Activated naive CD8-positive, alpha-beta T cell treated with anti-CD3 and anti-CD28 coated beads, Interleukin-2, amount 10 ng/mL, durations not matched to agents 7 days and 5 days (primary cell): ENCODE results near the gene HPN. TPM values are rescaled to one million over a fixed set of nuclear protein-coding genes. Genes with fewer than 3 reads are reported as not detected.
"Not testable (repeated sequence)": the region's sequence is repeated elsewhere in the genome, so short reads cannot be mapped to it uniquely, and the experiment has no call there.

Experiments
- ATAC-seq: fragments of 150-1000 bp; cut with Tn5 transposase; one replicate; pipeline ENCODE4 v1.10.0; 2021; ENCODE audit warnings: low read depth, moderate library complexity
- POLR2A ChIA-PET: fragments of 350-600 bp; sonication (Branson Sonifier 250); formaldehyde crosslinking; loops from one replicate; lab custom pipeline; 2021; ENCODE audit warnings: antibody characterized with exemption; lab: Charles Lee
- DNase-seq: peaks from one replicate; pipeline ENCODE4 v3.0.0; 2021
- H3K27ac Mint-ChIP-seq: one replicate; pipeline ENCODE4 v1.8.0; 2022; ENCODE audit warnings: mild to moderate bottlenecking, mixed read lengths
- H3K27me3 Mint-ChIP-seq: one replicate; pipeline ENCODE4 v1.8.0; 2022; ENCODE audit warnings: mild to moderate bottlenecking, moderate library complexity, mixed read lengths
- H3K36me3 Mint-ChIP-seq: one replicate; pipeline ENCODE4 v1.8.0; 2021; ENCODE audit warnings: mild to moderate bottlenecking, mixed read lengths
- H3K4me1 Mint-ChIP-seq: one replicate; pipeline ENCODE4 v1.8.0; 2021; ENCODE audit warnings: mixed read lengths
- H3K4me3 Mint-ChIP-seq: one replicate; pipeline ENCODE4 v1.8.0; 2022; ENCODE audit warnings: mild to moderate bottlenecking, moderate library complexity, mixed read lengths
- H3K9me3 Mint-ChIP-seq: one replicate; pipeline ENCODE4 v1.8.0; 2021; ENCODE audit warnings: mixed read lengths
- total RNA-seq, 2 experiments: library from RNA; stranded (reverse); gene quantifications; one replicate each; pipeline ENCODE4 v1.2.3, GENCODE V29; 2021

Gene HPN
- total RNA-seq, 2 experiments from 2014 or later: 0.20 TPM; not detected in 1

- Mint-ChIP-seq H3K9me3 (no peaks in the 10 kb centered on the region), H3K36me3 (no peaks in the 10 kb centered on the region), H3K27me3 (no peaks in the 10 kb centered on the region), H3K4me3 (no peak overlapping the region), H3K4me1 (peaks cover 16% of the 10 kb centered on the region), H3K27ac (no peak overlapping the region)
- ATAC-seq (peak; percentile 91), DNase-seq (no peak)
- POLR2A ChIA-PET: interaction anchor here (0.6 kb wide), 1 partner anchor 774 kb away, joined by 3 read pairs; no protein-coding TSS in a partner anchor
Observed at GRCh38 chr19:35045667-35046300, 4.3 kb downstream of the HPN start.

GRCh38 chr19:35046461-35046860 lies 4.9 kb downstream of the HPN start:
- no peaks in the 10 kb centered on the region for H3K9me3 Mint-ChIP-seq
- H3K36me3 Mint-ChIP-seq: no peaks in the 10 kb centered on the region
- no peak overlapping the region for H3K4me3 Mint-ChIP-seq
- POLR2A ChIA-PET: interaction anchor here (0.6 kb wide), 1 partner anchor 774 kb away, joined by 3 read pairs; no protein-coding TSS in a partner anchor
- H3K4me1 Mint-ChIP-seq: peaks cover 14% of the 10 kb centered on the region
- no peak overlapping the region for H3K27ac Mint-ChIP-seq
- ATAC-seq: no peak
- no peaks in the 10 kb centered on the region for H3K27me3 Mint-ChIP-seq
- no peak for DNase-seq

GRCh38 chr19:35048911-35049411 lies 7.4 kb downstream of the HPN start:
- POLR2A ChIA-PET: no interaction called here
- Mint-ChIP-seq H3K9me3 (no peaks in the 10 kb centered on the region), H3K36me3 (no peaks in the 10 kb centered on the region), H3K4me1 (peaks cover 12% of the 10 kb centered on the region), H3K4me3 (no peak overlapping the region), H3K27ac (no peak overlapping the region), H3K27me3 (no peaks in the 10 kb centered on the region)
- DNase-seq: no peak
- no peak for ATAC-seq

- no peak for DNase-seq
- H3K27me3 Mint-ChIP-seq: no peaks in the 10 kb centered on the region
- H3K4me1 Mint-ChIP-seq: peaks cover 12% of the 10 kb centered on the region
- H3K27ac Mint-ChIP-seq: no peak overlapping the region
- ATAC-seq: no peak
- no peaks in the 10 kb centered on the region for H3K36me3 Mint-ChIP-seq
- H3K4me3 Mint-ChIP-seq: no peak overlapping the region
- POLR2A ChIA-PET: no interaction called here
- no peaks in the 10 kb centered on the region for H3K9me3 Mint-ChIP-seq
Observed at GRCh38 chr19:35049456-35049855, 7.9 kb downstream of the HPN start.

GRCh38 chr19:35050662-35051061 lies 9.1 kb downstream of the HPN start:
- not testable (repeated sequence) for ATAC-seq, DNase-seq, H3K4me3 Mint-ChIP-seq, H3K27ac Mint-ChIP-seq, H3K9me3 Mint-ChIP-seq, H3K36me3 Mint-ChIP-seq, H3K27me3 Mint-ChIP-seq, H3K4me1 Mint-ChIP-seq
- POLR2A ChIA-PET: interaction anchor here (0.7 kb wide), 1 partner anchor 121 kb away, joined by 5 read pairs; no protein-coding TSS in a partner anchor

- not testable (repeated sequence) for H3K27ac Mint-ChIP-seq, H3K4me3 Mint-ChIP-seq, ATAC-seq, H3K4me1 Mint-ChIP-seq, H3K9me3 Mint-ChIP-seq, H3K36me3 Mint-ChIP-seq, H3K27me3 Mint-ChIP-seq, DNase-seq
- POLR2A ChIA-PET: interaction anchor here (0.7 kb wide), 1 partner anchor 122 kb away, joined by 5 read pairs; no protein-coding TSS in a partner anchor
Observed at GRCh38 chr19:35051268-35051667, 9.7 kb downstream of the HPN start.

- peaks cover 3% of the 10 kb centered on the region for H3K27me3 Mint-ChIP-seq
- no peaks in the 10 kb centered on the region for H3K9me3 Mint-ChIP-seq
- H3K4me3 Mint-ChIP-seq: no peak overlapping the region
- ATAC-seq (no peak), DNase-seq (no peak)
- H3K4me1 Mint-ChIP-seq: no peaks in the 10 kb centered on the region
- no peaks in the 10 kb centered on the region for H3K36me3 Mint-ChIP-seq
- POLR2A ChIA-PET: no interaction called here
- H3K27ac Mint-ChIP-seq: no peak overlapping the region
Observed at GRCh38 chr19:35051796-35052195, 10.3 kb downstream of the HPN start.

GRCh38 chr19:35052599-35053190 lies 11.2 kb downstream of the HPN start:
- H3K4me3 Mint-ChIP-seq: no peak overlapping the region
- no peak for ATAC-seq
- no peak for DNase-seq
- no peaks in the 10 kb centered on the region for H3K4me1 Mint-ChIP-seq
- no peak overlapping the region for H3K27ac Mint-ChIP-seq
- H3K9me3 Mint-ChIP-seq: no peaks in the 10 kb centered on the region
- H3K27me3 Mint-ChIP-seq: peaks cover 3% of the 10 kb centered on the region
- no peaks in the 10 kb centered on the region for H3K36me3 Mint-ChIP-seq
- POLR2A ChIA-PET: interaction anchor here (0.6 kb wide), 1 partner anchor 59 kb away, joined by 3 read pairs; no protein-coding TSS in a partner anchor

- Mint-ChIP-seq H3K27me3 (peaks cover 3% of the 10 kb centered on the region), H3K27ac (no peak overlapping the region), H3K36me3 (no peaks in the 10 kb centered on the region), H3K4me3 (no peak overlapping the region), H3K9me3 (no peaks in the 10 kb centered on the region), H3K4me1 (no peaks in the 10 kb centered on the region)
- no peak for DNase-seq
- POLR2A ChIA-PET: no interaction called here
- ATAC-seq: no peak
Observed at GRCh38 chr19:35053667-35054293, 12.3 kb downstream of the HPN start.

- H3K27ac Mint-ChIP-seq: no peak overlapping the region
- H3K4me3 Mint-ChIP-seq: no peak overlapping the region
- ATAC-seq (no peak), DNase-seq (no peak)
- H3K27me3 Mint-ChIP-seq: peaks cover 3% of the 10 kb centered on the region
- H3K36me3 Mint-ChIP-seq: no peaks in the 10 kb centered on the region
- POLR2A ChIA-PET: no interaction called here
- no peaks in the 10 kb centered on the region for H3K9me3 Mint-ChIP-seq
- H3K4me1 Mint-ChIP-seq: no peaks in the 10 kb centered on the region
Observed at GRCh38 chr19:35054626-35055025, 13.1 kb downstream of the HPN start.

- H3K4me1 Mint-ChIP-seq: no peaks in the 10 kb centered on the region
- POLR2A ChIA-PET: interaction anchor here (0.5 kb wide), 1 partner anchor 39 kb away, joined by 4 read pairs; no protein-coding TSS in a partner anchor
- H3K27me3 Mint-ChIP-seq: peaks cover 3% of the 10 kb centered on the region
- no peaks in the 10 kb centered on the region for H3K36me3 Mint-ChIP-seq
- H3K27ac Mint-ChIP-seq: no peak overlapping the region
- H3K4me3 Mint-ChIP-seq: no peak overlapping the region
- ATAC-seq (peak; percentile 58), DNase-seq (no peak)
- no peaks in the 10 kb centered on the region for H3K9me3 Mint-ChIP-seq
Observed at GRCh38 chr19:35055715-35056179, 14.2 kb downstream of the HPN start.

GRCh38 chr19:35056513-35057063 lies 15.1 kb downstream of the HPN start:
- ATAC-seq: no peak
- H3K9me3 Mint-ChIP-seq: no peaks in the 10 kb centered on the region
- no peaks in the 10 kb centered on the region for H3K36me3 Mint-ChIP-seq
- POLR2A ChIA-PET: no interaction called here
- H3K4me1 Mint-ChIP-seq: no peaks in the 10 kb centered on the region
- H3K4me3 Mint-ChIP-seq: no peak overlapping the region
- DNase-seq: no peak
- H3K27ac Mint-ChIP-seq: no peak overlapping the region
- peaks cover 3% of the 10 kb centered on the region for H3K27me3 Mint-ChIP-seq

GRCh38 chr19:35058370-35058769 lies 16.8 kb downstream of the HPN start:
- POLR2A ChIA-PET: no interaction called here

More at GRCh38 chr19:35058370-35058769, 16.8 kb downstream of the HPN start:
- Mint-ChIP-seq H3K9me3 (no peaks in the 10 kb centered on the region), H3K4me3 (no peak overlapping the region), H3K36me3 (no peaks in the 10 kb centered on the region), H3K4me1 (no peaks in the 10 kb centered on the region), H3K27ac (no peak overlapping the region), H3K27me3 (peaks cover 8% of the 10 kb centered on the region)
- ATAC-seq (no peak), DNase-seq (no peak)
